Left lobe of liver (tissue), 2 donors: Measurements from ENCODE around the gene BMP3. TPM values are rescaled to one million over a fixed set of nuclear protein-coding genes. Genes with fewer than 3 reads are reported as not detected.

Experiments used
- ATAC-seq: fragments of 200-7000 bp; cut with Tn5 transposase; one replicate; pipeline ENCODE4 v1.9.1; 2020; ENCODE audit warnings: mild to moderate bottlenecking, moderate library complexity
- DNase-seq: peaks from one replicate; pipeline ENCODE4 v3.0.0-alpha.2; 2020; ENCODE audit warnings: low spot score
- total RNA-seq: library from RNA; stranded (reverse); gene quantifications from one replicate; pipeline ENCODE4 v1.2.1, GENCODE V29; 2021
- donor health status: DM: no; HTN: no; CAD: no; lungs with moderate emphysema.
- donor health status: DM: no; HTN: yes; CAD: no.

BMP3 gene
- total RNA-seq, 1 donor from 2014 or later = not detected

- no peak for ATAC-seq
Observed at GRCh38 chr4:81039351-81039972, 9.0 kb downstream of the BMP3 start.

GRCh38 chr4:81040012-81040659, 9.6 kb downstream of the BMP3 start:
- DNase-seq = no peak

More at GRCh38 chr4:81039351-81039972, 9.0 kb downstream of the BMP3 start:
- no peak for DNase-seq

GRCh38 chr4:81042578-81043365, 12.3 kb downstream of the BMP3 start:
- DNase-seq = no peak
- peak; percentile 71 for ATAC-seq

More at GRCh38 chr4:81040012-81040659, 9.6 kb downstream of the BMP3 start:
- ATAC-seq = peak; percentile 75

- ATAC-seq (no peak), DNase-seq (no peak)
Observed at GRCh38 chr4:81049330-81049729, 18.8 kb downstream of the BMP3 start.

- no peak for DNase-seq
Observed at GRCh38 chr4:81049907-81050306, 19.4 kb downstream of the BMP3 start.

GRCh38 chr4:81052119-81053068, 21.9 kb downstream of the BMP3 start:
- DNase-seq (peak; percentile 73), ATAC-seq (peak; percentile 99)

More at GRCh38 chr4:81049907-81050306, 19.4 kb downstream of the BMP3 start:
- no peak for ATAC-seq

- DNase-seq = no peak
- no peak for ATAC-seq
Observed at GRCh38 chr4:81058621-81059020, 28.1 kb downstream of the BMP3 start.

- no peak for ATAC-seq
- DNase-seq = no peak
Observed at GRCh38 chr4:81060587-81061343, 30.3 kb downstream of the BMP3 start.

- ATAC-seq = peak; percentile 78
Observed at GRCh38 chr4:81061344-81061730, 30.8 kb downstream of the BMP3 start.

GRCh38 chr4:81062001-81062400, 31.5 kb downstream of the BMP3 start:
- ATAC-seq = no peak
- DNase-seq = no peak

More at GRCh38 chr4:81061344-81061730, 30.8 kb downstream of the BMP3 start:
- no peak for DNase-seq

- no peak for ATAC-seq
- DNase-seq = no peak
Observed at GRCh38 chr4:81065446-81065845, 34.9 kb downstream of the BMP3 start.

GRCh38 chr4:81069706-81070331, 39.3 kb downstream of the BMP3 start:
- ATAC-seq = peak; percentile 100
- DNase-seq = peak; percentile 64

- DNase-seq = no peak
- ATAC-seq = no peak
Observed at GRCh38 chr4:81071013-81071412, 40.5 kb downstream of the BMP3 start.

- ATAC-seq = no peak
- DNase-seq = no peak
Observed at GRCh38 chr4:81081156-81081555, 50.6 kb downstream of the BMP3 start.

GRCh38 chr4:81084029-81084428, 53.5 kb downstream of the BMP3 start:
- no peak for DNase-seq
- ATAC-seq = no peak

GRCh38 chr4:81084634-81085033, 54.1 kb downstream of the BMP3 start:
- ATAC-seq = no peak
- DNase-seq = no peak

- DNase-seq = no peak
- no peak for ATAC-seq
Observed at GRCh38 chr4:81085291-81085690, 54.8 kb downstream of the BMP3 start.

- ATAC-seq = no peak
- DNase-seq = no peak
Observed at GRCh38 chr4:81085979-81086378, 55.5 kb downstream of the BMP3 start.

- DNase-seq (no peak), ATAC-seq (no peak)
Observed at GRCh38 chr4:81093720-81094401, 63.4 kb downstream of the BMP3 start.
